ENCODE data around the gene SORCS2. TPM values are rescaled to one million over a fixed set of nuclear protein-coding genes. Genes with fewer than 3 reads are reported as not detected.

Gene SORCS2
- total and polyA plus RNA-seq, 7 donors: 0.18 to 1.5 (median 0.36) TPM

DNA sequence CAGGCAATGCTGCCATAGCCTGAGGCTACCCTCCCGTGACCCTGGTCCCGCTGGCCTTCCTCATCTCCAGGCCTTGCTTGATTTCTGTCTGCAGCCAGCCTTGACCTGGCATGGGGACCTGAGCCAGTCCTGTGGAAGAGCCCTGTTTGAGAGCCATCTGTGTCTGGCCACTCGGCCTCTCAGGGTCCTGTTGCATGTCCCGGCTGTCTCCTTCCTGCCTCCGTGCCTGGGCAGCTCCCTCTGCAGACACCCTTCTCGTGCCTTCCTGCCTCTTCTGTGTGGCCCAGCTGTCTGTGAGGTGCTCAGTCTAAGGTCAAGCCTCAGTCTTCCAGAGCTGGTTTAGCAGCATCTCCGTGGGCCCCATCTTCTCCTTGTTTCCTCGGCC lies 108.4 kb downstream of the SORCS2 start:
- DNase-seq: no peak
- Histone ChIP-seq H3K27me3 (ENCODE audit: insufficient read depth in 3 of 3, low read length in 2 of 3) (peaks cover 0 to 8% (median 2%) of the 10 kb centered on the region in 3 donors), H3K9me3 (no peaks in the 10 kb centered on the region), H3K4me3 (no peak overlapping the region), H3K36me3 (ENCODE audit: insufficient read depth in 1 of 2, low read depth in 1 of 2) (no peaks in the 10 kb centered on the region), H3K4me1 (peaks cover 1% of the 10 kb centered on the region), H3K27ac (no peak overlapping the region)
- intact Hi-C loops (cut with DNase I): no loop called here
- no peak for TF ChIP-seq CTCF (IDR thresholded peaks at IDR 0.05)
- ATAC-seq: no peak
- 79 to 86% (median 79%) methylated on average over 8 of the region's 8 CpGs for WGBS, 3 donors

- TF ChIP-seq CTCF (IDR thresholded peaks at IDR 0.05): no peak
- Histone ChIP-seq H3K4me1 (no peaks in the 10 kb centered on the region), H3K4me3 (no peak overlapping the region), H3K9me3 (no peaks in the 10 kb centered on the region), H3K27ac (no peak overlapping the region), H3K36me3 (ENCODE audit: insufficient read depth in 1 of 2, low read depth in 1 of 2) (no peaks in the 10 kb centered on the region), H3K27me3 (ENCODE audit: insufficient read depth in 3 of 3, low read length in 2 of 3) (peaks cover 0 to 6% (median 2%) of the 10 kb centered on the region in 3 donors)
- no peak for ATAC-seq
- WGBS, 3 donors: 84 to 88% (median 85%) methylated on average over 17 of the region's 17 CpGs
- intact Hi-C loops (cut with DNase I): no loop called here
- no peak for DNase-seq
Measured at GRCh38 chr4:7301126-7301785, 108.9 kb downstream of the SORCS2 start.

DNA sequence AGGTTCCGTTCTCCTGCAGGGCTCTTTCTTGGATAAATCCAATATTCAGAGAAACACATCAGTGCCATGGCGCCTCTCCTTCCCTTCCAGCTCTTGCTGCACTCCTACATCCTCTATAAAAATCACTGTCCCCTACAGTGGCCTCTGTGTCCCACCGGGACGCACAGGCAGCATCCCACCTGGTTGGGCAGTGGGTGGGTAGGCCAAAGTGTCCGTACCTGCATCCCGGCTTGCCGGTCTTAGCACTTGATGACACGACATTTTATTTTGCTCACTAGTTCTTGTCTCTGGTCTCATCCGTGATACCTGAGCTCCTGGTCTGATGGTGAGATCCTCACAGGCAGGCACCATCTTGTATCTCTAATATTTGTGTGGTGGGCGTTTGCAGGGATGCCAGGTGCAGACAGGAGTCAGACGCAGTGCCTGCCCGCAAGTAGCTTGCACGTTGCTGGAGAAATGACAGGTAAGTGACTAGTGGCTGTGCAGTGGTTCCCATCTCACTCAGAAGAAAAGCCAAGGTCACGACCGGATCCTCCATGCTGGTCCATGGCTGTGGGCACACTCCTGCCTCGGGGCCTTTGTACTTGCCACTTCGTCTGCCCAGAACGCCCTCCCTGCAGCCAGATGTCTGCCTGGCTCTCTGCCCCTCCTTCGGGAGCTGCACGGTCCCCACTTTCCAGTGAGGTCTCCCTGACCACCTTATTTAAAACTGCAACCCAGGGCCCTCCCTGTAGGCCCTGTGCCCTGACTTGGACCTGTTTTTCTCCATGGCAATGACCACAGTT lies 109.7 kb downstream of the SORCS2 start:
- Histone ChIP-seq H3K36me3 (ENCODE audit: insufficient read depth in 1 of 2, low read depth in 1 of 2) (no peaks in the 10 kb centered on the region), H3K4me3 (no peak overlapping the region), H3K27ac (no peak overlapping the region), H3K9me3 (no peaks in the 10 kb centered on the region), H3K27me3 (ENCODE audit: insufficient read depth in 3 of 3, low read length in 2 of 3) (peaks cover 0 to 6% (median 2%) of the 10 kb centered on the region in 3 donors), H3K4me1 (no peaks in the 10 kb centered on the region)
- WGBS, 3 donors: 84 to 92% (median 90%) methylated on average over 20 of the region's 20 CpGs
- no peak for DNase-seq
- no peak for TF ChIP-seq CTCF (IDR thresholded peaks at IDR 0.05)
- no peak for ATAC-seq
- intact Hi-C loops (cut with DNase I): no loop called here

DNA sequence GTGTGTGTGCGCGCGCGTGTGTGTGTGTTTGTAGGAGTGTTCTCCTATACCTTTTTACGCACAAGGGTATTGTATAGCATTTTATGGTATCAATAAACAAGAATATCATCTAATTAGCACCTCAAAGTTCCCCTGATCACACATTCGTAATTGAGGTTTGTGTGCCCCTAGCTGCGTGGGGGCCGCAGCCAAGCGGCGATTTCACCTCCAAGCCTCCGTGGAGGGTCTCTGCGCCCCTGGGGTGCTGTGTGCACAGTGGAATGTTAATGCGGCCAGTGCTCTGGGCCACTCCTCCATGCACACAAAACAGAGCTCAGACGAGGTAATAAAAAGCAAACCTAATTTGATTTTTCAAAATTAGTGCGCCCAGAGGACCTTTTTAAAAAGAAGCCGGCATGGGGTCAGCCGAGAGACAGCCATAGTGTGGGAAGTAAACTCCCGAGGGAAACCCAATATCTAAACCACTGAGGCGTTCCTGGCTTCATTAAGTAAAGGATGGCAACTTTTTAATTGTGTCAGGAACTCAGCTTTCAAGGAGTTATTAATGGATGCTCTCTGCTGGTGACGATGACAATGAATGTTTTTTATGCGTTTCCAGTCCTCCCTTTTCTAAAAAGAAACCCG lies 110.6 kb downstream of the SORCS2 start:
- H3K4me1 ChIP-seq: no peaks in the 10 kb centered on the region
- DNase-seq (no peak), ATAC-seq (no peak)
- H3K36me3 ChIP-seq (ENCODE audit: insufficient read depth in 1 of 2, low read depth in 1 of 2): no peaks in the 10 kb centered on the region
- no peak overlapping the region for H3K27ac ChIP-seq
- no peak overlapping the region for H3K4me3 ChIP-seq
- TF ChIP-seq CTCF (IDR thresholded peaks at IDR 0.05): no peak
- H3K27me3 ChIP-seq (ENCODE audit: insufficient read depth in 3 of 3, low read length in 2 of 3): peaks cover 0 to 6% (median 2%) of the 10 kb centered on the region in 3 donors
- WGBS, 3 donors: 74 to 90% (median 87%) methylated on average over 22 of the region's 22 CpGs
- intact Hi-C loops (cut with DNase I): no loop called here
- H3K9me3 ChIP-seq: no peaks in the 10 kb centered on the region

Data from psoas muscle (tissue), 8 donors.